ENCODE results near the gene NFIA.

Gene NFIA

GRCh38 chr1:61326713-61327112, 244.4 kb downstream of the NFIA start:
- DNase-seq (ENCODE audit: low read depth in 2 of 3, low spot score in 2 of 3), result no peak

- no peak for DNase-seq (ENCODE audit: low read depth in 2 of 3, low spot score in 2 of 3)
These were observed 245.1 kb downstream of the NFIA start for GRCh38 chr1:61327436-61327835.

GRCh38 chr1:61329556-61329955, 247.2 kb downstream of the NFIA start:
- no peak for DNase-seq (ENCODE audit: low read depth in 2 of 3, low spot score in 2 of 3)

GRCh38 chr1:61330018-61330417, 247.7 kb downstream of the NFIA start:
- no peak for DNase-seq (ENCODE audit: low read depth in 2 of 3, low spot score in 2 of 3)

- DNase-seq (ENCODE audit: low read depth in 2 of 3, low spot score in 2 of 3), result no peak
These were observed 248.2 kb downstream of the NFIA start for GRCh38 chr1:61330571-61330970.

GRCh38 chr1:61332196-61332753, 249.9 kb downstream of the NFIA start:
- DNase-seq (ENCODE audit: low read depth in 2 of 3, low spot score in 2 of 3), result no peak

- no peak for DNase-seq (ENCODE audit: low read depth in 2 of 3, low spot score in 2 of 3)
These were observed 250.4 kb downstream of the NFIA start for GRCh38 chr1:61332796-61333195.

GRCh38 chr1:61334718-61335589, 252.6 kb downstream of the NFIA start:
- no peak for DNase-seq (ENCODE audit: low read depth in 2 of 3, low spot score in 2 of 3)

GRCh38 chr1:61337037-61337436, 254.7 kb downstream of the NFIA start:
- DNase-seq (ENCODE audit: low read depth in 2 of 3, low spot score in 2 of 3), result no peak

- DNase-seq (ENCODE audit: low read depth in 2 of 3, low spot score in 2 of 3), result no peak
These were observed 255.1 kb downstream of the NFIA start for GRCh38 chr1:61337441-61337951.

GRCh38 chr1:61337981-61338848, 255.9 kb downstream of the NFIA start:
- no peak for DNase-seq (ENCODE audit: low read depth in 2 of 3, low spot score in 2 of 3)

- no peak for DNase-seq (ENCODE audit: low read depth in 2 of 3, low spot score in 2 of 3)
These were observed 256.5 kb downstream of the NFIA start for GRCh38 chr1:61338899-61339298.

GRCh38 chr1:61341426-61341825, 259.1 kb downstream of the NFIA start:
- no peak for DNase-seq (ENCODE audit: low read depth in 2 of 3, low spot score in 2 of 3)

- DNase-seq (ENCODE audit: low read depth in 2 of 3, low spot score in 2 of 3), result no peak
These were observed 261.5 kb downstream of the NFIA start for GRCh38 chr1:61343734-61344420.

- DNase-seq (ENCODE audit: low read depth in 2 of 3, low spot score in 2 of 3), result no peak
These were observed 262.3 kb downstream of the NFIA start for GRCh38 chr1:61344696-61345095.

- DNase-seq (ENCODE audit: low read depth in 2 of 3, low spot score in 2 of 3), result no peak
These were observed 265.8 kb downstream of the NFIA start for GRCh38 chr1:61348025-61348665.

GRCh38 chr1:61352845-61353435, 270.6 kb downstream of the NFIA start:
- DNase-seq (ENCODE audit: low read depth in 2 of 3, low spot score in 2 of 3), result no peak

- DNase-seq (ENCODE audit: low read depth in 2 of 3, low spot score in 2 of 3), result no peak
These were observed 271.5 kb downstream of the NFIA start for GRCh38 chr1:61353797-61354406.

- DNase-seq (ENCODE audit: low read depth in 2 of 3, low spot score in 2 of 3), result no peak
These were observed 273.7 kb downstream of the NFIA start for GRCh38 chr1:61356016-61356415.

GRCh38 chr1:61356995-61357394, 274.6 kb downstream of the NFIA start:
- no peak for DNase-seq (ENCODE audit: low read depth in 2 of 3, low spot score in 2 of 3)

Data from activated CD8-positive, alpha-beta memory T cell treated with anti-CD3 and anti-CD28 coated beads for 48 hours (primary cell).